BLaER1 treated with 17β-estradiol and CSF1 and Interleukin-3, amounts not matched to agents 10 nM and 100 nM (cell line): ENCODE data around the gene THUMPD2.

ENCODE experiments used
- H3K27ac ChIP-seq, 11 experiments: shearing (Covaris generic); formaldehyde crosslinking; 2 replicates each; pipeline ENCODE4 v1.8.1; 2022
- H3K27me3 ChIP-seq, 11 experiments: shearing (Covaris generic); formaldehyde crosslinking; 2 replicates each; pipeline ENCODE4 v1.8.1; 2022
- H3K36me3 ChIP-seq, 11 experiments: shearing (Covaris generic); formaldehyde crosslinking; 2 replicates each; pipeline ENCODE4 v1.8.1; 2022
- H3K4me1 ChIP-seq, 10 experiments: shearing (Covaris generic); formaldehyde crosslinking; 2 replicates each; pipeline ENCODE4 v1.8.1; 2022
- H3K4me2 ChIP-seq, 11 experiments: shearing (Covaris generic); formaldehyde crosslinking; 2 replicates each; pipeline ENCODE4 v1.8.1; 2022
- H3K4me3 ChIP-seq, 10 experiments: shearing (Covaris generic); formaldehyde crosslinking; 2 replicates each; pipeline ENCODE4 v1.8.1; 2022
- H3K9ac ChIP-seq, 11 experiments: shearing (Covaris generic); formaldehyde crosslinking; 2 replicates each; pipeline ENCODE4 v1.8.1; 2022
- H3K9me3 ChIP-seq, 11 experiments: shearing (Covaris generic); formaldehyde crosslinking; replicated peaks in 1 of 11; 2 replicates each; pipeline ENCODE4 v1.8.1; 2022
- H4K20me1 ChIP-seq, 11 experiments: shearing (Covaris generic); formaldehyde crosslinking; 2 replicates each; pipeline ENCODE4 v1.8.1; 2022
- Cebpa-rat ChIP-seq, 11 experiments: shearing (Covaris generic); IDR thresholded peaks; 2 replicates each; pipeline ENCODE4 v1.8.1; 2022

Gene THUMPD2

DNA sequence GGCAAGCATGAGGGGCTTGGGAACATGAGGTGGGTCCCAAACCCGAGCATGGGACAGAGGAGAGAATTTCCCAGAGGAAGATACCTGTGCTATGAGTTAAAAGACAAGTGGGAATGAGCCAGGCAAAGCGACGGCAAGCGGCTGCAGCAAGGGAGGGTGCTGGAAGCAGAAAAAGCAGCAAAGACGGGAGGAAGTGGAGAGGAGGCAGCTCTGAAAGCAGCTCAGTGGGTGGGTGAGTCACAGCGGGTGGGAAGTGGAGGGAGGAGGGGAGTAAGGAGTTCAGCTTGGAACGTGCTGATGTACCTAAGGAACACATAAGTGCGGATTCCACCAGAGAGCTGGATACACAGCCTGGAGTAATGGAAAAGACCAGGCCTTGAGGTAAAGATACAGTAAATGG, 41.4 kb downstream of the THUMPD2 start:
- Histone ChIP-seq H3K27ac (no peak overlapping the region), H3K36me3 (peaks cover 86 to 98% (median 94%) of the 10 kb centered on the region in 11 experiments), H3K27me3 (no peaks in the 10 kb centered on the region), H3K4me3 (no peak overlapping the region), H3K9ac (no peak overlapping the region), H4K20me1 (peaks cover 0 to 32% (median 9%) of the 10 kb centered on the region in 11 experiments; a peak in 13 of 22 replicates), H3K4me1 (peaks cover 22 to 43% (median 30%) of the 10 kb centered on the region in 10 experiments), H3K9me3 (peaks cover 0 to 17% (median 0%) of the 10 kb centered on the region in 11 experiments; a peak in 3 of 22 replicates), H3K4me2 (peak overlapping the region in 4 of 11 experiments; percentile 3 to 30 (median 17); a peak in 3 of 22 replicates)
- no peak for TF ChIP-seq Cebpa-rat (IDR thresholded peaks at IDR 0.05)

DNA sequence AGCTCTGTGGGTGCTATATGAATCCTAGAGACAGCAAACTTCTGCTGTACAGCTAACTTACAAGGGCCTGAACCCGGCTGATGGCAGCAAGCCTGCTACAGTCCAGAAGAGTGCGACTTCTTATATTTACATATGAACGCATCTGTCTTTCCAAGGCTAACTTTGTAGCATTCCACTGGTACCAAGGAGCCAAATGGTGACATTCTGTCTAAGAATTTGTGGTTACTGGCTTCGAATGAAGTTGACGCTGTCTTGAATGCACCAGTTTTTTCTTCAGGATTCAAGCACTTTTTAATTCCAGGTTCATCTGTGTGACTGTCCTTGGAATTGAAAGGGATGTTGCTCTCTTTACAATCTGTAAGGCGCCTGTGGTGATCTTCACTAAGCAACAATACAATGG, 42.4 kb downstream of the THUMPD2 start:
- H3K4me1 ChIP-seq = peaks cover 32 to 53% (median 40%) of the 10 kb centered on the region in 10 experiments
- peaks cover 77 to 91% (median 84%) of the 10 kb centered on the region in 11 experiments for H3K36me3 ChIP-seq
- H3K27ac ChIP-seq = no peak overlapping the region
- H3K9me3 ChIP-seq = peaks cover 0 to 17% (median 0%) of the 10 kb centered on the region in 11 experiments; a peak in 3 of 22 replicates
- H4K20me1 ChIP-seq = peaks cover 0 to 35% (median 17%) of the 10 kb centered on the region in 11 experiments; a peak in 14 of 22 replicates
- no peak overlapping the region for H3K4me2 ChIP-seq
- H3K27me3 ChIP-seq = no peaks in the 10 kb centered on the region
- TF ChIP-seq Cebpa-rat (IDR thresholded peaks at IDR 0.05) = no peak
- no peak overlapping the region for H3K9ac ChIP-seq
- H3K4me3 ChIP-seq = no peak overlapping the region

DNA sequence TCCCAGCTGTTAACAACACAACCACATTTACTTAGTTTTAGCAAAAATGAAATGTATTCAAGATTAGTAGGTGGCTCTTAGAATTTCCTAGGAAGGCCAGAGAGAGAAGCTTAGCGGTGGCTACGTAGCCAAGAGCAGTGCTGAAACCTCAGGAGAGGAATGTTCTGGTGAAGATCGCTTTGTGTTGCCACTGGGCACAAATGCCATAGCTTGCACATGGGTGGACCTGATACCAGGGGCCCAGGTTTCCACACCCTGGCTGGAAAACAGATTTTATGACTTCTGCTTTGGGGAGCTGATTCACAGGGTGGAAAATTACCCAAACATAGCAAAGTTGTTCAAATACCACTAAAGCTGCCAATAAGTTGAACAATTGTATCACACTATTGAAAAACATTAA, 43.4 kb downstream of the THUMPD2 start:
- no peak for TF ChIP-seq Cebpa-rat (IDR thresholded peaks at IDR 0.05)
- Histone ChIP-seq H3K27me3 (no peaks in the 10 kb centered on the region), H3K4me3 (no peak overlapping the region), H3K4me1 (peaks cover 38 to 55% (median 47%) of the 10 kb centered on the region in 10 experiments), H3K4me2 (0 out of 22 replicates have a peak overlapping the region, but pooled peaks of 1 of the 11 experiments have one; percentile 80), H3K9me3 (peaks cover 0 to 19% (median 0%) of the 10 kb centered on the region in 11 experiments; a peak in 3 of 22 replicates), H4K20me1 (peaks cover 0 to 35% (median 17%) of the 10 kb centered on the region in 11 experiments; a peak in 14 of 22 replicates), H3K36me3 (peaks cover 67 to 88% (median 75%) of the 10 kb centered on the region in 11 experiments), H3K27ac (no peak overlapping the region), H3K9ac (no peak overlapping the region)

DNA sequence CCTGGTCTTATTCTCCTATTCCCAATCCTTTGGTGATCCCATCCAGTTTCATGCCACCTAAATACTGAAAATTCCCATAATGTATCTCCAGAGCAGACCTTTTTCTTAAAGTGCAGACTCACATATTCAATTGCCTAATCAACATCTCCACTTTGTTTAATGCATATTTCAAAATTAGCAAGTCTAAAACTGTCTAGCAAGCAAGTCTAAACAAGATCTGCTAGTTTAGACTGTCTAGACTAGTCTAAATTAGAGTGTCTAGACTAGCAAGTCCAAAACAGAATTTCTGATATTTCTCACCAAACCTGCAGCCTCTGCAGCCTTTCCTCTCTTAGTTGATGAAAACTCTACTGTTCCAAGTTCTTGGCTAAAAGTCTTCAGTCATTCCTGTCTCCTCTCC, 44.6 kb downstream of the THUMPD2 start:
- Histone ChIP-seq H3K27ac (peak overlapping the region in 1 of 11 experiments; percentile 69; a peak in 3 of 22 replicates), H3K4me2 (peak overlapping the region in 8 of 11 experiments; percentile 33 to 85 (median 63); a peak in 11 of 22 replicates), H3K4me3 (no peak overlapping the region), H3K9me3 (peaks cover 0 to 19% (median 0%) of the 10 kb centered on the region in 11 experiments; a peak in 4 of 22 replicates), H3K27me3 (no peaks in the 10 kb centered on the region), H3K9ac (no peak overlapping the region), H4K20me1 (peaks cover 0 to 29% (median 17%) of the 10 kb centered on the region in 11 experiments; a peak in 14 of 22 replicates), H3K4me1 (peaks cover 36 to 53% (median 45%) of the 10 kb centered on the region in 10 experiments), H3K36me3 (peaks cover 59 to 88% (median 71%) of the 10 kb centered on the region in 11 experiments)
- TF ChIP-seq Cebpa-rat (IDR thresholded peaks at IDR 0.05) = no peak

DNA sequence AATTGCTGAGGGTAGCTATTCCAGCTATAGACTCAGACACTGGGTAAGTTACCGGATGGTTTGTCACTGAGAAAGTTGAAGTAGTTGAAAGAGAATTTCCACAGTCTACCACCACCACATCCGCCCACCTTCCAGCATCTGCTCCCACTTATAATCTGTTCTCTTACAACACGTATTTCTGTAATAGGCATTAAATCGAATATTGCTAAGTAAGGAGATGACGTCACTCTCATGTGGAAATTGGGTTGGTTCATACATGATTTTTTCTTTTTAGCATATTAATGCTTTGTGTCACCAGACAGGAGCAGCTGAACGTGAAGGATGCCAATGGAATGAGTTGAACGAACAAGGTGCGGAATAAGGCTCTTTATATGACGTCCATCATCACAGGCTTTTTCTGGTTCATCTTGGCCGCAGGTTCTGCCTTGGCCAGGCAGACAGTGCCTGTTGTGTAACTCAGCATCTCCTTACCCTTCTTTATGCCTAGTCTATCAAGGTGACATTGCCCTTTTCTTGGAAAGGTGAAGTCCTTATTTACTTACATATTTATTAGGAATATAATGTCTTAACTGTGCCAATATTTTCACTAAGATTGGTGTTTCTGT, 45.9 kb downstream of the THUMPD2 start:
- Histone ChIP-seq H3K4me2 (peak overlapping the region; percentile 5 to 85 (median 55); a peak in 20 of 22 replicates), H3K4me1 (peaks cover 31 to 61% (median 43%) of the 10 kb centered on the region in 10 experiments), H3K27me3 (no peaks in the 10 kb centered on the region), H3K4me3 (no peak overlapping the region), H4K20me1 (peaks cover 0 to 28% (median 17%) of the 10 kb centered on the region in 11 experiments; a peak in 14 of 22 replicates), H3K9me3 (peaks cover 0 to 19% (median 0%) of the 10 kb centered on the region in 11 experiments; a peak in 4 of 22 replicates), H3K27ac (peak overlapping the region in 4 of 11 experiments; percentile 63 to 79 (median 67); a peak in 8 of 22 replicates), H3K9ac (peak overlapping the region in 3 of 11 experiments; percentile 43 to 58 (median 47); a peak in 2 of 22 replicates), H3K36me3 (peaks cover 49 to 76% (median 60%) of the 10 kb centered on the region in 11 experiments)
- TF ChIP-seq Cebpa-rat (IDR thresholded peaks at IDR 0.05) = no peak; a peak in 1 of 22 replicates

DNA sequence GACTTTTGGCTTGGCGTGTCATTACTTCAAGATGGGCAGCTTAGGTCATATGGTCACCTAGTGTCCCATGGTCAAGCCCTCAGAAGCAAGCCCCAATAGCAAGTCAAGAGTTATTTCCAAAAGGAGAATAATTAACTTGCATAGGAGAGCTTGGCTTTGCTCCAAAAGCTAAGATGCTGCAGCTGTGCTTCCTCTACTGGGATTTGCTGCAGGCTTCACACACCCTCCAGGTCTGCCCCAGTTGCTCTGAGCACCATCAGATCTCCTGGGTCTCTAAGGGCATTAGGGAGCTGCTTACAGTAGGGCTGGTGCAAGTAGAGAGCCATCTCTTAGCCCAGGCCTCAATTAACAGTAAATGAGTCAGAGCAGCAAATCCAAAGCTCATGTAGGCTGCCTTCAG, 46.6 kb downstream of the THUMPD2 start:
- Histone ChIP-seq H4K20me1 (peaks cover 0 to 28% (median 14%) of the 10 kb centered on the region in 11 experiments; a peak in 14 of 22 replicates), H3K36me3 (peaks cover 42 to 69% (median 53%) of the 10 kb centered on the region in 11 experiments), H3K9me3 (peaks cover 0 to 19% (median 0%) of the 10 kb centered on the region in 11 experiments; a peak in 4 of 22 replicates), H3K27me3 (no peaks in the 10 kb centered on the region), H3K4me1 (peaks cover 24 to 64% (median 40%) of the 10 kb centered on the region in 10 experiments), H3K9ac (peak overlapping the region in 4 of 11 experiments; percentile 9 to 58 (median 45); a peak in 4 of 22 replicates), H3K4me3 (peak overlapping the region in 1 of 10 experiments; percentile 5; a peak in 1 of 20 replicates), H3K27ac (peak overlapping the region in 6 of 11 experiments; percentile 0 to 79 (median 64); a peak in 9 of 22 replicates), H3K4me2 (peak overlapping the region; percentile 5 to 85 (median 55); a peak in 20 of 22 replicates)
- TF ChIP-seq Cebpa-rat (IDR thresholded peaks at IDR 0.05) = no peak

DNA sequence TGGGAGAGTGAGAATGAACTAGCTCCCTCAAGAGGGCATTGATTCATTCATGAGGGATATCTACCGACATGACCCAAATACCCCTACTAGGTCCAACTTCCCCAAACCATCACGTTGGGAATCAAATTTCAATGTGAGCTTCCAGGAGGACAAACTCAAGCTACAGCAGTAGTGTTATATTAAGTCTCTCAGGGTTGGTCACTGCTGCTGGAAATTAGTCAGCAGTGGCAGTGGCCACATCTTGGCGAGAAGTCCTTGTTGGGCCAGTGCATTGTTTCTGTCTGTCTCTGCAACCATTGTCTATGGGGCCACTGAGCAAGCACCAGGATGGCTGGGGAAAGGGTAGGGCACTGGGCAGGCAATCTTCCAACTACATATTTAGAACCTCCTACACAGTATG, 47.5 kb downstream of the THUMPD2 start:
- peak overlapping the region in 6 of 11 experiments; percentile 0 to 79 (median 64); a peak in 10 of 22 replicates for H3K27ac ChIP-seq
- no peaks in the 10 kb centered on the region for H3K27me3 ChIP-seq
- peaks cover 0 to 28% (median 12%) of the 10 kb centered on the region in 11 experiments; a peak in 14 of 22 replicates for H4K20me1 ChIP-seq
- peak overlapping the region in 8 of 11 experiments; percentile 51 to 85 (median 76); a peak in 15 of 22 replicates for H3K4me2 ChIP-seq
- no peak for TF ChIP-seq Cebpa-rat (IDR thresholded peaks at IDR 0.05)
- H3K4me3 ChIP-seq = no peak overlapping the region
- peaks cover 20 to 64% (median 38%) of the 10 kb centered on the region in 10 experiments for H3K4me1 ChIP-seq
- peak overlapping the region in 3 of 11 experiments; percentile 43 to 58 (median 47); a peak in 5 of 22 replicates for H3K9ac ChIP-seq
- H3K36me3 ChIP-seq = peaks cover 33 to 59% (median 43%) of the 10 kb centered on the region in 11 experiments
- H3K9me3 ChIP-seq = peaks cover 0 to 16% (median 0%) of the 10 kb centered on the region in 11 experiments; a peak in 4 of 22 replicates

DNA sequence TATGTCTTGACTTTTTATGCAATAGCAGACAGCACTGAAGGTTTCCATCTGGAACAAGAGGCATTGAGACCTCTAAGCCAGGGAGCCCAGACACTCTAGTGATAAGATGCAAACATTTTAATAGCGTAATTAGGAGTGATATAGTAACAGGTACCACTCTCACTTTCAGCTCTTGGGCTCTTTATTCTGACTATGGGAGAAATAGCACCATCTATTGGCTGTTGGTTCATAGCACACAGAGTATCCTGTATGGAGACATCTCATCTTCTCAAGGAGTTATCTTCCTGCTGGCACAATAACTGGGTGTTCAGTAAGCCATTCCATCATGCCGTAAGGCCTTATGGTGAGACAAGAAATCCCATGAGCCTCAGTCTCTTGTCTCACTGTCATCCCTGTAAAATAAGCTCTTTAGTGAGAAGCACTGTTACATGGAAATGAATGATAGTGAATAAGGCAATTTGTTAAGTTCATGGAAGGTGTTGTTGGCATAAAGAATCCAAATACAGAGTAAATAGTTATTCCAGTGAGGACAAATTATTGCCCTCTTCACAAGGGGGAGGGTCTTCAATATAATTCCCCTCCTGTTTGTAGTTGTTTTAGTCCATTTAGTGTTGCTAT, 48.3 kb downstream of the THUMPD2 start:
- peaks cover 25 to 52% (median 36%) of the 10 kb centered on the region in 11 experiments for H3K36me3 ChIP-seq
- H3K9ac ChIP-seq = no peak overlapping the region
- TF ChIP-seq Cebpa-rat (IDR thresholded peaks at IDR 0.05) = no peak
- H3K27me3 ChIP-seq = no peaks in the 10 kb centered on the region
- H3K9me3 ChIP-seq = peaks cover 0 to 13% (median 0%) of the 10 kb centered on the region in 11 experiments; a peak in 1 of 22 replicates
- peak overlapping the region in 3 of 11 experiments; percentile 65 to 79 (median 69); a peak in 5 of 22 replicates for H3K27ac ChIP-seq
- peaks cover 0 to 27% (median 12%) of the 10 kb centered on the region in 11 experiments; a peak in 14 of 22 replicates for H4K20me1 ChIP-seq
- H3K4me2 ChIP-seq = peak overlapping the region in 5 of 11 experiments; percentile 55 to 85 (median 80); a peak in 6 of 22 replicates
- no peak overlapping the region for H3K4me3 ChIP-seq
- peaks cover 19 to 63% (median 38%) of the 10 kb centered on the region in 10 experiments for H3K4me1 ChIP-seq
